Measurements from ENCODE around the gene AMPD1. TPM values are rescaled to one million over a fixed set of nuclear protein-coding genes. Genes with fewer than 3 reads are reported as not detected.

AMPD1 gene
- total RNA-seq, 2 experiments from 2014 or later = not detected

DNA sequence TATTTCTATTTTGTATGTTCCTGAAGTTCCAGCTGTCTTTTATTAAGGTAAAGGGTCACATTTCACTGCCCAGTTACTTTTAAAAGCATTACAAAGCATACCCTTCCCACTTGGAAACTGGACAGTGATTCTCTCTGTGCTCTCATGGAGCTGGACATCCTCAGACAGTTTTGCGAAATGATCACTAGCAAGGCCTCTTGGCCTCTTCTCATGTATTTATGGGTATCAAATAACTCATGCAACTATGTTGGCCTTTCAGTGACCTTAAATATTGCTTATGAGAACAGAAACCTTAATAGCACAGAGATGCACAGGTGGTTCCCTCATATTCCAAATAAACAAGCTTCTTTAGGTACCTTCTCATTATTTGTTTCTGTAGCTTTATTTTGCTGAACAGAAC, 7.9 kb upstream of the AMPD1 start:
- peaks cover 24% of the 10 kb centered on the region for H3K36me3 ChIP-seq (ENCODE audit: insufficient read depth, low read length)
- no peaks in the 10 kb centered on the region for H3K27me3 ChIP-seq (ENCODE audit: control insufficient read depth in 1 of 2, insufficient read depth in 2 of 2, low read length in 2 of 2)
- Mint-ChIP-seq H3K27ac (no peak overlapping the region), H3K4me3 (no peak overlapping the region), H3K27me3 (no peaks in the 10 kb centered on the region), H3K9me3 (no peaks in the 10 kb centered on the region), H3K4me1 (ENCODE audit: low read depth) (no peaks in the 10 kb centered on the region), H3K36me3 (ENCODE audit: low read depth) (peaks cover 32% of the 10 kb centered on the region)
- POLR2A ChIA-PET = no interaction called here
- CTCF ChIA-PET = interaction anchor here (0.9 to 1.5 kb wide), 3 partner anchors 10 to 18 kb away, joined by 3 to 4 read pairs (median 3); partner anchors contain the start of gene NRAS
- intact Hi-C loops (cut with DNase I, micrococcal nuclease) = no loop called here
- H3K4me1 ChIP-seq (ENCODE audit: insufficient read depth, low read length) = no peaks in the 10 kb centered on the region
- TF ChIP-seq, protein P1, sequence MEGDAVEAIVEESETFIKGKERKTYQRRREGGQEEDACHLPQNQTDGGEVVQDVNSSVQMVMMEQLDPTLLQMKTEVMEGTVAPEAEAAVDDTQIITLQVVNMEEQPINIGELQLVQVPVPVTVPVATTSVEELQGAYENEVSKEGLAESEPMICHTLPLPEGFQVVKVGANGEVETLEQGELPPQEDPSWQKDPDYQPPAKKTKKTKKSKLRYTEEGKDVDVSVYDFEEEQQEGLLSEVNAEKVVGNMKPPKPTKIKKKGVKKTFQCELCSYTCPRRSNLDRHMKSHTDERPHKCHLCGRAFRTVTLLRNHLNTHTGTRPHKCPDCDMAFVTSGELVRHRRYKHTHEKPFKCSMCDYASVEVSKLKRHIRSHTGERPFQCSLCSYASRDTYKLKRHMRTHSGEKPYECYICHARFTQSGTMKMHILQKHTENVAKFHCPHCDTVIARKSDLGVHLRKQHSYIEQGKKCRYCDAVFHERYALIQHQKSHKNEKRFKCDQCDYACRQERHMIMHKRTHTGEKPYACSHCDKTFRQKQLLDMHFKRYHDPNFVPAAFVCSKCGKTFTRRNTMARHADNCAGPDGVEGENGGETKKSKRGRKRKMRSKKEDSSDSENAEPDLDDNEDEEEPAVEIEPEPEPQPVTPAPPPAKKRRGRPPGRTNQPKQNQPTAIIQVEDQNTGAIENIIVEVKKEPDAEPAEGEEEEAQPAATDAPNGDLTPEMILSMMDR (IDR thresholded peaks at IDR 0.05) = no peak
- ATAC-seq (ENCODE audit: poor library complexity) (no peak), DNase-seq (no peak)
- no peak overlapping the region for H3K27ac ChIP-seq (ENCODE audit: low read depth in 1 of 2, low read length in 2 of 2)
- H3K9me3 ChIP-seq (ENCODE audit: control insufficient read depth in 1 of 2, insufficient read depth in 1 of 2, low read length in 2 of 2) = no peaks in the 10 kb centered on the region
- no peak overlapping the region for H3K4me3 ChIP-seq (ENCODE audit: low read length)

DNA sequence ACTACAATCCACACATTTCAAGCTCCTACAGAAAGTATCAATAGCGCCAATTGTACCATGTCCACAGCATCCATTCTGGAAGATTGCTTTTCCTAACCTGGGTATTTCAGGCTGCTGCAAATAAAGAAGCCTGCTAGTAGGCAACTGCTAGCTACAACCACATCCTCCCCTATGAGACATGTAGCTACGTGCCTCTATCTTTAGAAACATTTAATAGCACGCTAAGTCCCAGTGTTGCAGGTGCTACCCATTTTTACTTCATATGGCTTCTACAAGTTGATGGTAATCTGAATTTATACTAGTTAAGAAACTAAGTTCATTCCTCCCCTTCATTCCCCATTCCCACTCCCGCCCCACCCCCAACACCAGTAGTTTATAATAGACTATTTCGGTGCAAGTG, 7.4 kb upstream of the AMPD1 start:
- Mint-ChIP-seq H3K9me3 (no peaks in the 10 kb centered on the region), H3K4me1 (ENCODE audit: low read depth) (no peaks in the 10 kb centered on the region), H3K27ac (no peak overlapping the region), H3K27me3 (no peaks in the 10 kb centered on the region), H3K4me3 (no peak overlapping the region), H3K36me3 (ENCODE audit: low read depth) (peaks cover 27% of the 10 kb centered on the region)
- Histone ChIP-seq H3K27me3 (ENCODE audit: control insufficient read depth in 1 of 2, insufficient read depth in 2 of 2, low read length in 2 of 2) (no peaks in the 10 kb centered on the region), H3K9me3 (ENCODE audit: control insufficient read depth in 1 of 2, insufficient read depth in 1 of 2, low read length in 2 of 2) (no peaks in the 10 kb centered on the region), H3K4me1 (ENCODE audit: insufficient read depth, low read length) (no peaks in the 10 kb centered on the region), H3K4me3 (ENCODE audit: low read length) (no peak overlapping the region), H3K27ac (ENCODE audit: low read depth in 1 of 2, low read length in 2 of 2) (no peak overlapping the region), H3K36me3 (ENCODE audit: insufficient read depth, low read length) (peaks cover 19% of the 10 kb centered on the region)
- ATAC-seq (ENCODE audit: poor library complexity) = no peak
- DNase-seq = no peak
- CTCF ChIA-PET = interaction anchor here (1.5 kb wide), 2 partner anchors 9 to 17 kb away, joined by 3 to 4 read pairs; no protein-coding TSS in a partner anchor
- TF ChIP-seq, protein P1 (IDR thresholded peaks at IDR 0.05) = no peak
- POLR2A ChIA-PET = no interaction called here
- intact Hi-C loops (cut with DNase I, micrococcal nuclease) = no loop called here

DNA sequence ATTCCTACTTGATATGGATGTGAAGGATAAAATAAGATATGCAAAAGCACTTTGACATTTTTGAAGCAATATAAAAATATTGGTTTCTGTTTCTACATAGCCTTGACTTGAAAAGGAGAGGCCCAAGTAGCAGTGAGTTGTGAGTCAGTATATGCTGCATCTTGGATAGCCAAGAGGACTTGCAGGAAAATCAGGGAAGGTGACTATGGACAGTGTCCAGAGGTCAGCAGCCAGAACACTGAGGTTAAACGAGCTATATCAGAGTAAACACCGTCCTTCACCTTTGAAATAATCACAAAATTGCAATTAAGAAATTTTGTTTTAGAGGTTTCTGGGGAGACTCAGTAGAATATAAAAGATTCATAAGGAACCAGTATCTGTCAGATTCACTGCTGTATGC, 6.6 kb upstream of the AMPD1 start:
- Mint-ChIP-seq H3K4me1 (ENCODE audit: low read depth) (no peaks in the 10 kb centered on the region), H3K27ac (no peak overlapping the region), H3K36me3 (ENCODE audit: low read depth) (peaks cover 19% of the 10 kb centered on the region), H3K4me3 (no peak overlapping the region), H3K9me3 (no peaks in the 10 kb centered on the region), H3K27me3 (no peaks in the 10 kb centered on the region)
- Histone ChIP-seq H3K27me3 (ENCODE audit: control insufficient read depth in 1 of 2, insufficient read depth in 2 of 2, low read length in 2 of 2) (no peaks in the 10 kb centered on the region), H3K4me1 (ENCODE audit: insufficient read depth, low read length) (no peaks in the 10 kb centered on the region), H3K36me3 (ENCODE audit: insufficient read depth, low read length) (peaks cover 11% of the 10 kb centered on the region), H3K4me3 (ENCODE audit: low read length) (no peak overlapping the region), H3K9me3 (ENCODE audit: control insufficient read depth in 1 of 2, insufficient read depth in 1 of 2, low read length in 2 of 2) (no peaks in the 10 kb centered on the region), H3K27ac (ENCODE audit: low read depth in 1 of 2, low read length in 2 of 2) (no peak overlapping the region)
- ChIA-PET CTCF (interaction anchor here (1.5 kb wide), 1 partner anchor 17 kb away, joined by 4 read pairs; no protein-coding TSS in a partner anchor), POLR2A (no interaction called here)
- ATAC-seq (ENCODE audit: poor library complexity) = no peak
- TF ChIP-seq, protein P1 (IDR thresholded peaks at IDR 0.05) = no peak
- DNase-seq = no peak
- intact Hi-C loops (cut with DNase I, micrococcal nuclease) = no loop called here
